HL-60 (cell line): ENCODE results near the gene MAK.

ENCODE experiments used
- CTCF ChIP-seq: IDR thresholded peaks from one replicate; pipeline ENCODE4 v1.5.1; 2011; ENCODE audit warnings: low read length, control low read depth, inconsistent platforms; ENCODE audit not compliant: insufficient read depth
- GABPA ChIP-seq: IDR thresholded peaks from 2 replicates; pipeline ENCODE4 v1.6.1; 2012; ENCODE audit warnings: low read depth
- POLR2AphosphoS5 ChIP-seq: IDR thresholded peaks from 2 replicates; pipeline ENCODE4 v1.6.1; 2012; ENCODE audit warnings: low read depth

GRCh38 chr6:10809098-10809497, 29.2 kb downstream of the MAK start:
- TF ChIP-seq CTCF (no peak), POLR2AphosphoS5 (no peak), GABPA (no peak)
